GM06990 (cell line): ENCODE data around the gene GNG14.

Experiments
- DNase-seq: peaks from one replicate; pipeline ENCODE4 v3.0.0-alpha.2; 2011; ENCODE audit not compliant: insufficient read length; ENCODE audit errors: extremely low read depth
- H3K27me3 ChIP-seq: replicated peaks from 2 replicates; pipeline ENCODE4 v1.6.0; 2011; ENCODE audit warnings: low read length; ENCODE audit not compliant: control insufficient read depth, insufficient read depth
- H3K36me3 ChIP-seq: 2 replicates; pipeline ENCODE4 v1.5.1; 2011; ENCODE audit warnings: low read length; ENCODE audit not compliant: control insufficient read depth, insufficient read depth
- H3K4me3 ChIP-seq: replicated peaks from 2 replicates; pipeline ENCODE4 v1.5.1; 2011; ENCODE audit warnings: low read depth, mild to moderate bottlenecking, control low read depth, low read length
- TF ChIP-seq, protein P1 (sequence below): IDR thresholded peaks from 2 replicates; pipeline ENCODE4 v1.5.1; 2011; ENCODE audit warnings: low read length, control low read depth, mild to moderate bottlenecking, inconsistent platforms; ENCODE audit not compliant: insufficient read depth, poor library complexity, severe bottlenecking

The GNG14 gene

DNA sequence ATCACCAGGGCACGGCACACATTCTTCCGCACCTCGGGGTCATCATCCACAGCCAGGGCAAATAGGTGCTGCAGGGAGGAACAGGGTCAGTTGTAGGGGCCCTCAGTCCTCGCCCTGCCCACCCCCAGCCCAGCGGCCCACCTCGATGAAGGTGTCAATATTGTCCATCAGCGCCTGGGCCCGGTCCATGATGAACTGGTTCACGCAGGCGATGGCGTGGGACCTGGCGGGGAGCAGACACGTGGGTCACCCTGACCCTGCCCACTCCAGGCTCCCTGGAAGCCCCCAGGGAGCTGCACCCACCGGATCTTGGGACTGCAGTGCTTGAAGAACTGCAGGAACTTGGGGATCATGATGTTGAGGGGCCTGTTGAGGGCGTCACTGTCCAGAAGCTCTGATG is 27.3 kb downstream of the GNG14 start:
- Histone ChIP-seq H3K4me3 (no peak overlapping the region), H3K36me3 (peaks cover 34% of the 10 kb centered on the region), H3K27me3 (no peaks in the 10 kb centered on the region)
- TF ChIP-seq, protein P1, sequence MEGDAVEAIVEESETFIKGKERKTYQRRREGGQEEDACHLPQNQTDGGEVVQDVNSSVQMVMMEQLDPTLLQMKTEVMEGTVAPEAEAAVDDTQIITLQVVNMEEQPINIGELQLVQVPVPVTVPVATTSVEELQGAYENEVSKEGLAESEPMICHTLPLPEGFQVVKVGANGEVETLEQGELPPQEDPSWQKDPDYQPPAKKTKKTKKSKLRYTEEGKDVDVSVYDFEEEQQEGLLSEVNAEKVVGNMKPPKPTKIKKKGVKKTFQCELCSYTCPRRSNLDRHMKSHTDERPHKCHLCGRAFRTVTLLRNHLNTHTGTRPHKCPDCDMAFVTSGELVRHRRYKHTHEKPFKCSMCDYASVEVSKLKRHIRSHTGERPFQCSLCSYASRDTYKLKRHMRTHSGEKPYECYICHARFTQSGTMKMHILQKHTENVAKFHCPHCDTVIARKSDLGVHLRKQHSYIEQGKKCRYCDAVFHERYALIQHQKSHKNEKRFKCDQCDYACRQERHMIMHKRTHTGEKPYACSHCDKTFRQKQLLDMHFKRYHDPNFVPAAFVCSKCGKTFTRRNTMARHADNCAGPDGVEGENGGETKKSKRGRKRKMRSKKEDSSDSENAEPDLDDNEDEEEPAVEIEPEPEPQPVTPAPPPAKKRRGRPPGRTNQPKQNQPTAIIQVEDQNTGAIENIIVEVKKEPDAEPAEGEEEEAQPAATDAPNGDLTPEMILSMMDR = no peak
- no peak for DNase-seq

DNA sequence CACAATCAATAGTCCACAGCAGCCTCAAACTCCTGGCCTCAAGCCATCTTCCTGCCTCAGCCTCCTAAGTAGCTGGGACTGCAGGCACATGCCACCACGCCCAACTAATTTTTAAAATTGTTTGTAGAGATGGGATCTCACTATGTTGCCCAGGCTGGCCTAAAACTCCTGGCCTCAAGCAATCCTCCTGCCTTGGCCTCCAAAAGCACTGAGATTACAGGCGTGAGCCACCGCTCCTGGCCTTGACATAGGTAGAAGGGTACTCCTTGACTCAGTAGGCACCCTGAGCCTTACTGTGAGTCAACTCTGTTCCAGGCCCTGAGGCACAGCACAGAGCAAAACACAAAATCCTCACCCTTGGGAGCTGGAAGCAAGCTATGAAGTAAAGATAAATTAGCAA is 28.1 kb downstream of the GNG14 start:
- H3K36me3 ChIP-seq = peaks cover 28% of the 10 kb centered on the region
- H3K4me3 ChIP-seq = no peak overlapping the region
- DNase-seq = no peak
- H3K27me3 ChIP-seq = no peaks in the 10 kb centered on the region
- TF ChIP-seq, protein P1 = no peak

DNA sequence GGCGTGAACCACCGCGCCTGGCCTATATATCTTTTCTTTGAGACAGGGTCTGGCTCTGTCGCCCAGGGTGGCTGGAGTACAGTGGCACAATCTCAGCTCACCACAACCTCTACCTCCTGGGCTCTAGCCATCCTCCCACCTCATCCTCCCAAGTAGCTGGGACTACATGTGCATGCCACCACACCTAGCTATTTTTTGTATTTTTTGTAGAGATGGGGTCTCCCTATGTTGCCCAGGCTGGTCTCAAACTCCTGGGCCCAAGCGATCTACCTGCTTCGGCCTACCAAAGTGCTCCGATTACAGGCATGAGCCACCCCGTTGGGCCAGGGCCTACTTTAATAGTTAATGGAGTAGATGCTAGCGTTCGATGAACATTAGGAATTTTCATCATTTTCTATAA is 32.5 kb downstream of the GNG14 start:
- peak overlapping the region; percentile 90; the same call in 1 of the 2 replicates for H3K4me3 ChIP-seq
- H3K36me3 ChIP-seq = peaks cover 8% of the 10 kb centered on the region
- TF ChIP-seq, protein P1 = no peak
- DNase-seq = no peak
- H3K27me3 ChIP-seq = no peaks in the 10 kb centered on the region

DNA sequence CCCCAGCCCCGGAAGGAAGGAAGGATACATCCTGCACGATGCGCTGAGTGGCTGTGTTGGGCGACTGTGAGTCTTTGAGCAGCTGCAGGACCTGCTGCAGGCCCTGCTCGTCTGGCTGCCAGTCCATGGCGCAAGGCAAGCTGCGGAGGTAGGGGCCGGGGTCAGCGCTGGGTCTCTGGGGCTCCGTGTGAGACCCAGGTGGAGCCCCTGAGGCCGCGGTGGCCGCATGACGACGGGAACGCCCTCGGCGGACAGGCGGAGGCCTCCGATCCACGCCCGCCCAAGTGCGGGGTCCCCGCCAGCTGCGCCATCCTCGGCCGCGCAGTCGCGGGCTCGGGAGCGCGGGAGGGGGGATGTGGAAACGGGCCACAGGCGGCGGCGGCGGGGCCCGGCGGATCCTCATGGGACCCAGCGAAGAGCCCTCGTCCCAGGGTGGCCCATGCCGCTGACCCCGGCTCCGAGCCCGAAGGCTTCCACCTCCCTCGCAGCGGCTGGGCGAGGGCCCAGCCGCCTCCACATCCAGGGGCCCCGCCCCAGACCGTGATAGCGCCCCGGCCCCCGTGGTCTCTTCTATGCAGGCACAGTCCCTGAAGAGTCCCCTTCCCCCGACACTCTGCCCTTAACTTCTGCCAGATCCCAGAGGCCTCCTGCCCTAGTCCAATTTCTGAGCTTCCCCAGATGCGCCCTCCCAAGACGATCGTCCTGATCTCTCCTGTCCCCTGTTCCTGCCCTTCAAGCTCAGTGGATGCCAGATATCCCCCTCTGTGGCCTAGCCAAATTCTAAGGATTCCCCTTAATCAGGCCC is 33.3 kb downstream of the GNG14 start:
- no peaks in the 10 kb centered on the region for H3K27me3 ChIP-seq
- H3K4me3 ChIP-seq = peak overlapping the region; percentile 90
- peaks cover 5% of the 10 kb centered on the region for H3K36me3 ChIP-seq
- TF ChIP-seq, protein P1 = no peak
- DNase-seq = no peak

DNA sequence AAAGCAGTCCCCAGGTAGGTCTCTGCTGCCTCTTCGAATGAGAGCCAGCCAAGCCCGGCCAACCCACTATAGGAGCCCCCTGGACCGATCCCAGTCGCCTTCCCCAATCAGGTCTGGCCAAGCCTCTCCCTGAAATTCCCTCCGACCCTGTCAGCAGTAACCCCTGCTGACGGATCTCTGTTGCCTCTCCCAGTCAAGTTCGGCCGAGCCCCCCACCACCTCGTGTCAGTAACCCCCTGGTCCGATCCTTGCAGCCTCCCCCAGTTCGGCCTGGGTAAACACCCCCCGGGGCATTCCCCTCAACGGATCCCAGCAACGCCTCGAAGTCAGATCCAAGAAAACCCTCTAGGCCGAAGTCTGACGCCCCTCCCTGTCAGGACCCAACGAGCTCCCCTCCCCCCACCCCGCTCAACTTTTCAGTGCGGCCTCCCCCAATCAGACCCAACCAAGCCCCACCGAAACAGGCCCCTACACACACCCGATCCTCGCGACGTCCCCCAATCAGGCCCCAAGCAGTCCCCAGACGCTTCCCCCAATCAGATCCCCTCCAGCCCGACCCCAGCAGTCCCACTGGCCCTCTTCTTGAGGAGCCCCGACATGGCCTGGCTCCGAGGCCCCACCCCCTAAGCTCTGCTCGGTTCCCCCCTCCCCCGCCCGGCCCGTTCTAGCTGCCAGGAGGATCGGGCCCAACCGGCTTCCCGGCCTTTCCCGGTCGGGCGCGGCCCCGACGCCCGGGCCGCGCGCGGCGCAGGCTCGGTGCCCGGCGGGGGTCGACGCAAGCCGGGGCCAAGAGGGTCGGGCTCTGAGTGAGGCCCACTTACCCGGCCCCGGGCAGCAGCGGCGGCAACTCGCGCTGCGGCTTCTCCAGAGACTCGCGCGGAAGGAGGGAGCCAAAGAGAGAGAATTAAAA is 34.1 kb downstream of the GNG14 start:
- TF ChIP-seq, protein P1 = no peak
- Histone ChIP-seq H3K4me3 (peak overlapping the region; percentile 90), H3K36me3 (peaks cover 2% of the 10 kb centered on the region), H3K27me3 (no peaks in the 10 kb centered on the region)
- DNase-seq = peak; percentile 74
